OCI-LY1 (cell line): ENCODE measurements around the gene WFS1.

Source experiments
- EZH2 ChIP-seq: fragments of 200-600 bp; sonication (generic), shearing (Covaris generic); IDR thresholded peaks from 2 replicates; pipeline ENCODE4 v1.8.0; 2017; ENCODE audit warnings: borderline replicate concordance, mixed run types, mild to moderate bottlenecking, antibody characterized with exemption, low read length, moderate library complexity, mixed read lengths
- TF ChIP-seq, protein P1 (sequence below): fragments of 200-600 bp; sonication (generic), shearing (Covaris generic); IDR thresholded peaks from 2 replicates; pipeline ENCODE4 v1.5.1; 2017; ENCODE audit warnings: mild to moderate bottlenecking, antibody characterized with exemption, low read length, moderate library complexity, mixed read lengths

DNA sequence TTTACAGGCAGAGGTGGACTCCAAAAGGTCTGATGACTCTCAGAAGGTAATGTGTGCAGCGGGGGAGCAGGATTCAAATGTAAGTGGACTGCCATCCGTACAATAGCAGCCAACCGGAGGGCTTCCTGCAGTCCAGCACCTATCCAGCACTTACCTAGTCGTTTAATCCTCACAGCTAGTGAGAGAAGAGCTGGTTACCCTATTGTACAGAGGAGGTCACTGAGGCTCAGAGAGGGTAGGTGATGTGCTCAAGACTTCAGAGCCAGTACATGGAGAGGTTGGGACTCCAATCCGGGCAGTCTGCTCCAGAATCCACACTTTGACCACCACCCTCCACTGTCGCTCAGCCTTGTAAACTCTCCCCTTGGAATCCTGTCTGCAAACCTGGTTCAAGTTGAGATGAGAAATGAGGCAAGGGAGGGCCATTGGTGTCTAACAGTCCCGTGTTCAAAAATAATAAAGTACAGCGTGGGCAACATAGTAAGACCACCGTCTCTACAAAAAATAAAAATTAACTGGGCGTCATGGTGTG lies 46.8 kb upstream of the WFS1 start:
- TF ChIP-seq, protein P1, sequence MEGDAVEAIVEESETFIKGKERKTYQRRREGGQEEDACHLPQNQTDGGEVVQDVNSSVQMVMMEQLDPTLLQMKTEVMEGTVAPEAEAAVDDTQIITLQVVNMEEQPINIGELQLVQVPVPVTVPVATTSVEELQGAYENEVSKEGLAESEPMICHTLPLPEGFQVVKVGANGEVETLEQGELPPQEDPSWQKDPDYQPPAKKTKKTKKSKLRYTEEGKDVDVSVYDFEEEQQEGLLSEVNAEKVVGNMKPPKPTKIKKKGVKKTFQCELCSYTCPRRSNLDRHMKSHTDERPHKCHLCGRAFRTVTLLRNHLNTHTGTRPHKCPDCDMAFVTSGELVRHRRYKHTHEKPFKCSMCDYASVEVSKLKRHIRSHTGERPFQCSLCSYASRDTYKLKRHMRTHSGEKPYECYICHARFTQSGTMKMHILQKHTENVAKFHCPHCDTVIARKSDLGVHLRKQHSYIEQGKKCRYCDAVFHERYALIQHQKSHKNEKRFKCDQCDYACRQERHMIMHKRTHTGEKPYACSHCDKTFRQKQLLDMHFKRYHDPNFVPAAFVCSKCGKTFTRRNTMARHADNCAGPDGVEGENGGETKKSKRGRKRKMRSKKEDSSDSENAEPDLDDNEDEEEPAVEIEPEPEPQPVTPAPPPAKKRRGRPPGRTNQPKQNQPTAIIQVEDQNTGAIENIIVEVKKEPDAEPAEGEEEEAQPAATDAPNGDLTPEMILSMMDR: no peak
- TF ChIP-seq EZH2: no peak
